CD4-positive, alpha-beta T cell (primary cell): ENCODE data around the gene TGM5. TPM values are rescaled to one million over a fixed set of nuclear protein-coding genes. Genes with fewer than 3 reads are reported as not detected.

Experiments
- ATAC-seq: fragments of 200-7000 bp; cut with Tn5 transposase; one replicate; pipeline ENCODE4 v1.10.0; 2022; ENCODE audit warnings: mild to moderate bottlenecking; ENCODE audit not compliant: poor library complexity
- CTCF ChIA-PET: fragments of 350-600 bp; sonication (Branson Sonifier 250); formaldehyde crosslinking; loops from one replicate; lab custom pipeline; 2021; ENCODE audit warnings: antibody characterized with exemption, inconsistent platforms; lab: Charles Lee
- POLR2A ChIA-PET: fragments of 350-600 bp; sonication (Branson Sonifier 250); formaldehyde crosslinking; loops from one replicate; lab custom pipeline; 2021; ENCODE audit warnings: antibody characterized with exemption, inconsistent platforms; lab: Charles Lee
- DNase-seq, 14 experiments: peaks; one replicate each; pipeline ENCODE4 v3.0.0-alpha.2; 2013 to 2020; ENCODE audit warnings: mixed read lengths in 2 of 14
- H3K27ac ChIP-seq, 2 donors: one replicate each; pipeline versions ENCODE4 v1.5.1 to v1.7.0; 2013; ENCODE audit warnings: low read length in 2 of 2, low read depth in 1 of 2, mild to moderate bottlenecking in 1 of 2
- H3K27me3 ChIP-seq, 2 experiments: 1 replicate in 1 of 2; 2 replicates in 1 of 2; pipeline versions ENCODE4 v1.6.1 to v1.7.0; 2013; ENCODE audit warnings: low read length in 2 of 2, control low read depth in 1 of 2, mild to moderate bottlenecking in 1 of 2, moderate library complexity in 1 of 2; ENCODE audit not compliant: insufficient read depth in 2 of 2, control insufficient read depth in 1 of 2
- H3K36me3 ChIP-seq: one replicate; pipeline ENCODE4 v1.6.1; 2013; ENCODE audit warnings: low read length, control low read depth; ENCODE audit not compliant: insufficient read depth
- H3K4me1 ChIP-seq: one replicate; pipeline ENCODE4 v1.6.1; 2013; ENCODE audit warnings: low read length, control low read depth; ENCODE audit not compliant: insufficient read depth
- H3K4me3 ChIP-seq: one replicate; pipeline ENCODE4 v1.5.1; 2013; ENCODE audit warnings: mild to moderate bottlenecking, low read length, moderate library complexity
- H3K9me3 ChIP-seq, 2 experiments: 1 replicate in 1 of 2; 2 replicates in 1 of 2; pipeline versions ENCODE4 v1.6.1 to v1.7.0; 2013; ENCODE audit warnings: low read length in 2 of 2, mild to moderate bottlenecking in 2 of 2, control low read depth in 1 of 2, moderate library complexity in 1 of 2; ENCODE audit not compliant: control insufficient read depth in 1 of 2, insufficient read depth in 1 of 2
- H3K27ac Mint-ChIP-seq: one replicate; pipeline ENCODE4 v1.8.0; 2020; ENCODE audit warnings: mixed read lengths
- H3K27me3 Mint-ChIP-seq: one replicate; pipeline ENCODE4 v1.8.0; 2021; ENCODE audit warnings: mixed read lengths
- H3K36me3 Mint-ChIP-seq: one replicate; pipeline ENCODE4 v1.8.0; 2021; ENCODE audit warnings: low read depth, mixed read lengths
- H3K4me1 Mint-ChIP-seq: one replicate; pipeline ENCODE4 v1.8.0; 2021; ENCODE audit warnings: low read depth, mixed read lengths
- H3K4me3 Mint-ChIP-seq: one replicate; pipeline ENCODE4 v1.8.0; 2020; ENCODE audit warnings: mild to moderate bottlenecking, mixed read lengths
- H3K9me3 Mint-ChIP-seq: one replicate; pipeline ENCODE4 v1.8.0; 2020; ENCODE audit warnings: mixed read lengths
- CTCF ChIP-seq: fragments of 200-600 bp; IDR thresholded peaks from one replicate; pipeline ENCODE4 v1.8.0; 2022; ENCODE audit warnings: antibody characterized with exemption, mild to moderate bottlenecking
- intact Hi-C, 2 experiments: fragments of 100-400 bp; cut with DNase I in 1 of 2; cut with micrococcal nuclease in 1 of 2; formaldehyde crosslinking; loops; one replicate each; pipeline versions ENCODE4 v1.15.1 to v1.9.0; 2023 to 2025; cut with DNase I, micrococcal nuclease
- total RNA-seq, 174 experiments: library from RNA in 2 of 174; stranded (reverse) in 2 of 174; gene quantifications; one replicate each; pipeline ENCODE4 v1.2.3 and lab custom pipeline; 2021 to 2026

TGM5 gene
- total RNA-seq, 2 experiments from 2014 or later: not detected

GRCh38 chr15:43283526-43283925, 16.8 kb upstream of the TGM5 start:
- Histone ChIP-seq H3K4me3 (no peak overlapping the region), H3K27me3 (peaks cover 0 to 2% of the 10 kb centered on the region in 2 experiments), H3K9me3 (no peaks in the 10 kb centered on the region), H3K36me3 (no peaks in the 10 kb centered on the region), H3K4me1 (no peaks in the 10 kb centered on the region), H3K27ac (no peak overlapping the region)
- ATAC-seq: no peak
- ChIA-PET POLR2A (no interaction called here), CTCF (interaction anchor here (1.6 kb wide), 1 partner anchor 58 kb away, joined by 4 read pairs; no protein-coding TSS in a partner anchor)
- no peak for DNase-seq
- Mint-ChIP-seq H3K4me3 (no peak overlapping the region), H3K27me3 (peaks cover 15% of the 10 kb centered on the region), H3K36me3 (no peaks in the 10 kb centered on the region), H3K27ac (no peak overlapping the region), H3K9me3 (no peaks in the 10 kb centered on the region), H3K4me1 (peaks cover 4% of the 10 kb centered on the region)
- intact Hi-C loops: no loop called here
- TF ChIP-seq CTCF: no peak

GRCh38 chr15:43281926-43282602, 15.3 kb upstream of the TGM5 start:
- no peak for ATAC-seq
- peaks cover 0 to 2% of the 10 kb centered on the region in 2 experiments for H3K27me3 ChIP-seq
- Mint-ChIP-seq H3K36me3 (no peaks in the 10 kb centered on the region), H3K4me3 (no peak overlapping the region), H3K27me3 (peaks cover 6% of the 10 kb centered on the region), H3K4me1 (peaks cover 4% of the 10 kb centered on the region), H3K27ac (no peak overlapping the region), H3K9me3 (no peaks in the 10 kb centered on the region)
- H3K4me3 ChIP-seq: no peak overlapping the region
- intact Hi-C loops: no loop called here
- no peaks in the 10 kb centered on the region for H3K36me3 ChIP-seq
- H3K9me3 ChIP-seq: no peaks in the 10 kb centered on the region
- no peak for DNase-seq
- H3K27ac ChIP-seq: no peak overlapping the region
- no peak for TF ChIP-seq CTCF
- H3K4me1 ChIP-seq: no peaks in the 10 kb centered on the region
- ChIA-PET CTCF (interaction anchor here (1.6 kb wide), 1 partner anchor 57 kb away, joined by 4 read pairs; no protein-coding TSS in a partner anchor), POLR2A (no interaction called here)

GRCh38 chr15:43280996-43281395, 14.3 kb upstream of the TGM5 start:
- Histone ChIP-seq H3K27me3 (peaks cover 0 to 2% of the 10 kb centered on the region in 2 experiments), H3K9me3 (no peaks in the 10 kb centered on the region), H3K4me1 (no peaks in the 10 kb centered on the region), H3K36me3 (no peaks in the 10 kb centered on the region), H3K4me3 (no peak overlapping the region), H3K27ac (no peak overlapping the region)
- Mint-ChIP-seq H3K36me3 (no peaks in the 10 kb centered on the region), H3K4me1 (peaks cover 4% of the 10 kb centered on the region), H3K27ac (no peak overlapping the region), H3K4me3 (no peak overlapping the region), H3K27me3 (peaks cover 6% of the 10 kb centered on the region), H3K9me3 (no peaks in the 10 kb centered on the region)
- intact Hi-C loops: no loop called here
- POLR2A ChIA-PET: no interaction called here
- CTCF ChIA-PET: no interaction called here
- TF ChIP-seq CTCF: no peak
- ATAC-seq (no peak), DNase-seq (no peak)
